ENCODE measurements around the gene TMOD3. TPM values are rescaled to one million over a fixed set of nuclear protein-coding genes. Genes with fewer than 3 reads are reported as not detected.

Gene TMOD3
- total RNA-seq, 2 donors from 2014 or later = 18.7 to 19.7 TPM

- H3K27me3 ChIP-seq = no peaks in the 10 kb centered on the region
- peaks cover 0 to 6% of the 10 kb centered on the region in 2 donors for H3K4me1 ChIP-seq
- no peaks in the 10 kb centered on the region for H3K9me3 ChIP-seq
- no peak overlapping the region for H3K27ac ChIP-seq
- H3K4me3 ChIP-seq = no peak overlapping the region
- no peak for DNase-seq (ENCODE audit: low spot score)
- TF ChIP-seq CTCF (IDR thresholded peaks at IDR 0.05) = no peak
- peaks cover 21% of the 10 kb centered on the region for H3K36me3 ChIP-seq
Observed at GRCh38 chr15:51802593-51802992, 26.9 kb upstream of the TMOD3 start.

- H3K4me3 ChIP-seq = no peak overlapping the region
- H3K27me3 ChIP-seq = no peaks in the 10 kb centered on the region
- DNase-seq (ENCODE audit: low spot score) = no peak
- no peak overlapping the region for H3K27ac ChIP-seq
- H3K4me1 ChIP-seq = no peaks in the 10 kb centered on the region
- no peaks in the 10 kb centered on the region for H3K9me3 ChIP-seq
- no peak for TF ChIP-seq CTCF (IDR thresholded peaks at IDR 0.05)
- peaks cover 21% of the 10 kb centered on the region for H3K36me3 ChIP-seq
Observed at GRCh38 chr15:51803965-51804364, 25.5 kb upstream of the TMOD3 start.

GRCh38 chr15:51806123-51806522 is 23.3 kb upstream of the TMOD3 start:
- peaks cover 27% of the 10 kb centered on the region for H3K36me3 ChIP-seq
- DNase-seq (ENCODE audit: low spot score) = no peak
- TF ChIP-seq CTCF (IDR thresholded peaks at IDR 0.05) = no peak
- no peaks in the 10 kb centered on the region for H3K27me3 ChIP-seq
- H3K9me3 ChIP-seq = no peaks in the 10 kb centered on the region
- H3K4me3 ChIP-seq = no peak overlapping the region
- no peak overlapping the region for H3K27ac ChIP-seq
- no peaks in the 10 kb centered on the region for H3K4me1 ChIP-seq

GRCh38 chr15:51809457-51809856 is 20.0 kb upstream of the TMOD3 start:
- TF ChIP-seq CTCF (IDR thresholded peaks at IDR 0.05) = no peak
- Histone ChIP-seq H3K4me3 (no peak overlapping the region), H3K27me3 (no peaks in the 10 kb centered on the region), H3K4me1 (no peaks in the 10 kb centered on the region), H3K36me3 (peaks cover 27% of the 10 kb centered on the region), H3K27ac (no peak overlapping the region), H3K9me3 (no peaks in the 10 kb centered on the region)
- DNase-seq (ENCODE audit: low spot score) = no peak

GRCh38 chr15:51812598-51812997 is 16.9 kb upstream of the TMOD3 start:
- no peaks in the 10 kb centered on the region for H3K27me3 ChIP-seq
- H3K9me3 ChIP-seq = no peaks in the 10 kb centered on the region
- DNase-seq (ENCODE audit: low spot score) = no peak
- peaks cover 11% of the 10 kb centered on the region for H3K36me3 ChIP-seq
- no peak overlapping the region for H3K4me3 ChIP-seq
- no peak for TF ChIP-seq CTCF (IDR thresholded peaks at IDR 0.05)
- H3K4me1 ChIP-seq = no peaks in the 10 kb centered on the region
- no peak overlapping the region for H3K27ac ChIP-seq

GRCh38 chr15:51814606-51815005 is 14.8 kb upstream of the TMOD3 start:
- peaks cover 7% of the 10 kb centered on the region for H3K36me3 ChIP-seq
- no peaks in the 10 kb centered on the region for H3K27me3 ChIP-seq
- H3K9me3 ChIP-seq = no peaks in the 10 kb centered on the region
- DNase-seq (ENCODE audit: low spot score) = no peak
- no peak overlapping the region for H3K4me3 ChIP-seq
- no peak overlapping the region for H3K27ac ChIP-seq
- H3K4me1 ChIP-seq = no peaks in the 10 kb centered on the region
- TF ChIP-seq CTCF (IDR thresholded peaks at IDR 0.05) = no peak

All from right atrium auricular region (tissue), 2 donors.